ENCODE data around the gene GAST.

The GAST gene

GRCh38 chr17:41724476-41725050, 12.4 kb downstream of the GAST start:
- Histone ChIP-seq H3K4me3 (ENCODE audit: severe bottlenecking) (no peak overlapping the region), H3K36me3 (ENCODE audit: low read depth) (no peaks in the 10 kb centered on the region), H3K4me1 (ENCODE audit: insufficient read depth, poor library complexity, severe bottlenecking) (peaks cover 4% of the 10 kb centered on the region), H3K9me3 (ENCODE audit: severe bottlenecking) (no peaks in the 10 kb centered on the region), H3K27me3 (ENCODE audit: insufficient read depth, poor library complexity, severe bottlenecking) (no peaks in the 10 kb centered on the region), H3K27ac (ENCODE audit: poor library complexity, severe bottlenecking) (no peak overlapping the region)
- ATAC-seq (ENCODE audit: low read depth), result no peak
- DNase-seq (ENCODE audit: low spot score), result no peak
- TF ChIP-seq CTCF (IDR thresholded peaks at IDR 0.05; ENCODE audit: poor library complexity, severe bottlenecking), result no peak

GRCh38 chr17:41725134-41725533, 13.0 kb downstream of the GAST start:
- Histone ChIP-seq H3K27me3 (ENCODE audit: insufficient read depth, poor library complexity, severe bottlenecking) (no peaks in the 10 kb centered on the region), H3K4me1 (ENCODE audit: insufficient read depth, poor library complexity, severe bottlenecking) (peaks cover 4% of the 10 kb centered on the region), H3K36me3 (ENCODE audit: low read depth) (no peaks in the 10 kb centered on the region), H3K4me3 (ENCODE audit: severe bottlenecking) (no peak overlapping the region), H3K27ac (ENCODE audit: poor library complexity, severe bottlenecking) (no peak overlapping the region), H3K9me3 (ENCODE audit: severe bottlenecking) (no peaks in the 10 kb centered on the region)
- ATAC-seq (ENCODE audit: low read depth), result no peak
- no peak for DNase-seq (ENCODE audit: low spot score)
- TF ChIP-seq CTCF (IDR thresholded peaks at IDR 0.05; ENCODE audit: poor library complexity, severe bottlenecking), result no peak

- Histone ChIP-seq H3K27ac (ENCODE audit: poor library complexity, severe bottlenecking) (no peak overlapping the region), H3K4me3 (ENCODE audit: severe bottlenecking) (no peak overlapping the region), H3K36me3 (ENCODE audit: low read depth) (no peaks in the 10 kb centered on the region), H3K4me1 (ENCODE audit: insufficient read depth, poor library complexity, severe bottlenecking) (peaks cover 4% of the 10 kb centered on the region), H3K9me3 (ENCODE audit: severe bottlenecking) (no peaks in the 10 kb centered on the region), H3K27me3 (ENCODE audit: insufficient read depth, poor library complexity, severe bottlenecking) (no peaks in the 10 kb centered on the region)
- no peak for TF ChIP-seq CTCF (IDR thresholded peaks at IDR 0.05; ENCODE audit: poor library complexity, severe bottlenecking)
- ATAC-seq (ENCODE audit: low read depth), result no peak
- DNase-seq (ENCODE audit: low spot score), result no peak
Measured at GRCh38 chr17:41728056-41728455, 15.9 kb downstream of the GAST start.

GRCh38 chr17:41730479-41730878, 18.3 kb downstream of the GAST start:
- no peaks in the 10 kb centered on the region for H3K9me3 ChIP-seq (ENCODE audit: severe bottlenecking)

More at GRCh38 chr17:41730479-41730878, 18.3 kb downstream of the GAST start:
- DNase-seq (ENCODE audit: low spot score) (no peak), ATAC-seq (ENCODE audit: low read depth) (no peak)
- Histone ChIP-seq H3K4me3 (ENCODE audit: severe bottlenecking) (no peak overlapping the region), H3K27ac (ENCODE audit: poor library complexity, severe bottlenecking) (no peak overlapping the region), H3K4me1 (ENCODE audit: insufficient read depth, poor library complexity, severe bottlenecking) (peaks cover 4% of the 10 kb centered on the region), H3K36me3 (ENCODE audit: low read depth) (no peaks in the 10 kb centered on the region), H3K27me3 (ENCODE audit: insufficient read depth, poor library complexity, severe bottlenecking) (no peaks in the 10 kb centered on the region)
- no peak for TF ChIP-seq CTCF (IDR thresholded peaks at IDR 0.05; ENCODE audit: poor library complexity, severe bottlenecking)
